ENCODE measurements around the gene CPT1B. TPM values are rescaled to one million over a fixed set of nuclear protein-coding genes. Genes with fewer than 3 reads are reported as not detected.

Gene CPT1B
- total RNA-seq, 1 donor from 2014 or later, result 60.7 TPM

- H3K36me3 Mint-ChIP-seq (ENCODE audit: unreplicated experiment), result no peaks in the 10 kb centered on the region
- H3K27ac Mint-ChIP-seq (ENCODE audit: unreplicated experiment), result no peak overlapping the region
- TF ChIP-seq CTCF (IDR thresholded peaks at IDR 0.05), result no peak
- DNase-seq (ENCODE audit: extremely low spot score, unreplicated experiment), result no peak
- H3K27me3 Mint-ChIP-seq (ENCODE audit: unreplicated experiment), result peaks cover 16% of the 10 kb centered on the region
- H3K4me1 Mint-ChIP-seq (ENCODE audit: unreplicated experiment), result peaks cover 2% of the 10 kb centered on the region
- no peak overlapping the region for H3K4me3 Mint-ChIP-seq (ENCODE audit: unreplicated experiment)
- no peaks in the 10 kb centered on the region for H3K9me3 Mint-ChIP-seq (ENCODE audit: unreplicated experiment)
Observed at GRCh38 chr22:50612168-50612527, 33.9 kb upstream of the CPT1B start.

DNA sequence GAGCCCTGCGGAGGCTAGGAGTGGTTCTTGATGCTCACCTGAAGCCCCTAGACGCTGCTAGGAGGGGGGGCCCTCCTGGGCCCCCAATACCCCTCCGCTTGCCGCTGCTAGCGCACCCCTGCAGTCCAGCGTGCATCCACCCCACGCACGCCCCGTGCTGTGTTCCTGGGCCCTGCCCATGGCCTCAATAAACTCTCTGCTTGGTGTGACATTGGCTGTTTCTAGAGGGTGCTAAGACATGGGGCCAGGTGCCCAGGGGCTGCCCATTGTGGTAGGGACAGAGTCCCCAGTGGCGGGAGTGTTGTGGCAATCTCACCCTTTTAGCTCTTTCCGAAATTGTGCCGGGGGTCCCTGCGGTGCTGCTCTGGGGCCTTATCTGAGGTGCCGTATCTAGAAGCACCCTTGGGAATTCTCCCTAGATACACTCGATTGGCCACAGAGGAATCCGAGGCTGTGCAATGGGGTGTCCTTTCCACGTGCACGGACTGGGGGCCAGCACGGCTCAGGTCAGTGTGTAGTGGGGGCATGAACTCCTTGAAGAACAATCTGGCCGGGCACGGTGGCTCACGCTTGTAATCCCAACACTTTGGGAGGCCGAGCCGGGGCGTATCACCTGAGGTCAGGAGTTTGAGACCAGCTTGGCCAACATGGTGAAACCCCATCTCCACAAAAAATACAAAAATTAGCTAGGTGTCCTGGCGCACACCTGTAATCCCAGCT is 33.3 kb upstream of the CPT1B start:
- Mint-ChIP-seq H3K4me3 (ENCODE audit: unreplicated experiment) (no peak overlapping the region), H3K27me3 (ENCODE audit: unreplicated experiment) (peaks cover 16% of the 10 kb centered on the region), H3K9me3 (ENCODE audit: unreplicated experiment) (no peaks in the 10 kb centered on the region), H3K4me1 (ENCODE audit: unreplicated experiment) (peaks cover 2% of the 10 kb centered on the region), H3K36me3 (ENCODE audit: unreplicated experiment) (no peaks in the 10 kb centered on the region), H3K27ac (ENCODE audit: unreplicated experiment) (no peak overlapping the region)
- TF ChIP-seq CTCF (IDR thresholded peaks at IDR 0.05), result no peak
- DNase-seq (ENCODE audit: extremely low spot score, unreplicated experiment), result no peak

- H3K4me1 Mint-ChIP-seq (ENCODE audit: unreplicated experiment), result peaks cover 2% of the 10 kb centered on the region
- no peaks in the 10 kb centered on the region for H3K36me3 Mint-ChIP-seq (ENCODE audit: unreplicated experiment)
- H3K4me3 Mint-ChIP-seq (ENCODE audit: unreplicated experiment), result no peak overlapping the region
- no peak for TF ChIP-seq CTCF (IDR thresholded peaks at IDR 0.05)
- no peak overlapping the region for H3K27ac Mint-ChIP-seq (ENCODE audit: unreplicated experiment)
- no peaks in the 10 kb centered on the region for H3K9me3 Mint-ChIP-seq (ENCODE audit: unreplicated experiment)
- H3K27me3 Mint-ChIP-seq (ENCODE audit: unreplicated experiment), result peaks cover 14% of the 10 kb centered on the region
- no peak for DNase-seq (ENCODE audit: extremely low spot score, unreplicated experiment)
Observed at GRCh38 chr22:50610581-50610980, 32.4 kb upstream of the CPT1B start.

- peaks cover 10% of the 10 kb centered on the region for H3K27me3 Mint-ChIP-seq (ENCODE audit: unreplicated experiment)
- H3K4me3 Mint-ChIP-seq (ENCODE audit: unreplicated experiment), result no peak overlapping the region
- no peak for TF ChIP-seq CTCF (IDR thresholded peaks at IDR 0.05)
- no peak overlapping the region for H3K27ac Mint-ChIP-seq (ENCODE audit: unreplicated experiment)
- H3K36me3 Mint-ChIP-seq (ENCODE audit: unreplicated experiment), result no peaks in the 10 kb centered on the region
- H3K9me3 Mint-ChIP-seq (ENCODE audit: unreplicated experiment), result no peaks in the 10 kb centered on the region
- peaks cover 2% of the 10 kb centered on the region for H3K4me1 Mint-ChIP-seq (ENCODE audit: unreplicated experiment)
- DNase-seq (ENCODE audit: extremely low spot score, unreplicated experiment), result no peak
Observed at GRCh38 chr22:50610041-50610451, 31.8 kb upstream of the CPT1B start.

- peaks cover 10% of the 10 kb centered on the region for H3K27me3 Mint-ChIP-seq (ENCODE audit: unreplicated experiment)
- no peak for TF ChIP-seq CTCF (IDR thresholded peaks at IDR 0.05)
Observed at GRCh38 chr22:50609599-50609998, 31.4 kb upstream of the CPT1B start.

More at GRCh38 chr22:50609599-50609998, 31.4 kb upstream of the CPT1B start:
- no peak overlapping the region for H3K4me3 Mint-ChIP-seq (ENCODE audit: unreplicated experiment)
- no peaks in the 10 kb centered on the region for H3K36me3 Mint-ChIP-seq (ENCODE audit: unreplicated experiment)
- H3K4me1 Mint-ChIP-seq (ENCODE audit: unreplicated experiment), result peaks cover 2% of the 10 kb centered on the region
- no peak for DNase-seq (ENCODE audit: extremely low spot score, unreplicated experiment)
- no peak overlapping the region for H3K27ac Mint-ChIP-seq (ENCODE audit: unreplicated experiment)
- H3K9me3 Mint-ChIP-seq (ENCODE audit: unreplicated experiment), result no peaks in the 10 kb centered on the region

Measured in osteocyte (in vitro differentiated cells).